GF-D8 (cell line): Measurements from ENCODE around the gene TMTC1.

ENCODE experiments used
- DNase-seq: peaks from one replicate; lab custom pipeline; 2025; lab: John Stamatoyannopoulos, UW

TMTC1 gene

DNA sequence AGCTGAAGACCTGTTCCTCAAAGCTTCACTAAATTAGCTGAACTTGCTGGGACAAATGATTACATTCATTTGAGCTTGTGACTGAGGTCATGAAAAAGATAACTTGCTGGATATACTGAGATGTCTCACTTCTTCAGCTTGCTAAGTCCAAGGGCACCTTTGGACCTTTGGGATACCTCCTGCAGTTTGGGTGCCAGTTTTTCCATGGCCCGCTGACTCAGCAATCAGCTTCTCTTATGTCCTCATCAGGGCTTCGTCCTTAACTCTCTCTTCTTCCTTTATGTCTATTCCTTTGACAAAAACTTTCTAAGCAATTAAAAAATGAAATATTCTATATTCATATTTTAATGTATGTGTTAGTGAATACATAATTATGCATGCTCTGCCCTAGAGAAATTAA lies 331.9 kb downstream of the TMTC1 start:
- no peak for DNase-seq
